B cell (primary cell): Measurements from ENCODE around the gene SETD9. TPM values are rescaled to one million over a fixed set of nuclear protein-coding genes. Genes with fewer than 3 reads are reported as not detected.

Experiments
- ATAC-seq: fragments of 200-7000 bp; cut with Tn5 transposase; one replicate; pipeline ENCODE4 v1.10.0; 2021; ENCODE audit warnings: low read depth, mild to moderate bottlenecking, moderate number of reproducible peaks, moderate library complexity
- CTCF ChIA-PET: fragments of 350-600 bp; sonication (Branson Sonifier 250); formaldehyde crosslinking; loops from one replicate; lab custom pipeline; 2021; ENCODE audit warnings: antibody characterized with exemption, inconsistent platforms; lab: Charles Lee
- POLR2A ChIA-PET: fragments of 350-600 bp; sonication (Branson Sonifier 250); formaldehyde crosslinking; loops from one replicate; lab custom pipeline; 2021; ENCODE audit warnings: antibody characterized with exemption; lab: Charles Lee
- DNase-seq: peaks from one replicate; pipeline ENCODE4 v3.0.0; 2013
- H2AFZ ChIP-seq: 2 replicates; pipeline ENCODE4 v1.6.1; 2012; ENCODE audit warnings: mild to moderate bottlenecking, low read depth, low read length; ENCODE audit not compliant: insufficient read depth, poor library complexity, severe bottlenecking
- H3K27ac ChIP-seq, 2 donors: 1 replicate in 1 of 2; 2 replicates in 1 of 2; pipeline ENCODE4 v1.5.1; 2012 to 2013; ENCODE audit warnings: low read length in 2 of 2, mild to moderate bottlenecking in 2 of 2, moderate library complexity in 1 of 2
- H3K27me3 ChIP-seq, 4 experiments: fragments of 200-600 bp in 1 of 4; sonication (generic) in 1 of 4; replicated peaks in 1 of 4; 1 replicate in 2 of 4; 2 replicates in 2 of 4; pipeline versions ENCODE4 v1.6.1 to v1.7.0; 2013 to 2016; ENCODE audit warnings: low read length in 3 of 4, mild to moderate bottlenecking in 2 of 4, mixed read lengths in 1 of 4, moderate library complexity in 1 of 4; ENCODE audit not compliant: insufficient read depth in 4 of 4, control insufficient read depth in 3 of 4; ENCODE audit errors: control extremely low read depth in 1 of 4
- H3K36me3 ChIP-seq, 2 experiments: replicated peaks in 1 of 2; 1 replicate in 1 of 2; 2 replicates in 1 of 2; pipeline versions ENCODE4 v1.6.1 to v1.7.1; 2013; ENCODE audit warnings: low read length in 1 of 2; ENCODE audit not compliant: insufficient read depth in 2 of 2, control insufficient read depth in 1 of 2; ENCODE audit errors: control extremely low read depth in 1 of 2, extremely low read depth in 1 of 2
- H3K4me1 ChIP-seq, 2 donors: fragments of 200-600 bp in 1 of 2; sonication (generic) in 1 of 2; 1 replicate in 1 of 2; 2 replicates in 1 of 2; pipeline versions ENCODE4 v1.5.1 to v1.6.1; 2013 to 2017; ENCODE audit warnings: low read length in 2 of 2; ENCODE audit not compliant: control insufficient read depth in 2 of 2, insufficient read depth in 2 of 2
- H3K4me2 ChIP-seq: replicated peaks from 2 replicates; pipeline ENCODE3; 2012; ENCODE audit warnings: mild to moderate bottlenecking, low read depth, low read length; ENCODE audit not compliant: poor library complexity, severe bottlenecking
- H3K4me3 ChIP-seq, 5 experiments: fragments of 200-600 bp in 1 of 5; sonication (generic) in 1 of 5; 1 replicate in 3 of 5; 2 replicates in 2 of 5; pipeline versions ENCODE4 v1.5.1 to v1.7.0; 2011 to 2016; ENCODE audit warnings: low read length in 4 of 5, mild to moderate bottlenecking in 4 of 5, low read depth in 2 of 5, control low read depth in 1 of 5, moderate library complexity in 1 of 5; ENCODE audit not compliant: insufficient read depth in 1 of 5; ENCODE audit errors: control extremely low read depth in 1 of 5, extremely low read depth in 1 of 5
- H3K79me2 ChIP-seq: fragments of 200-600 bp; sonication (generic); one replicate; pipeline ENCODE4 v1.6.0; 2016; ENCODE audit warnings: low read length; ENCODE audit not compliant: control insufficient read depth, insufficient read depth
- H3K9ac ChIP-seq: fragments of 200-600 bp; sonication (generic); 2 replicates; pipeline ENCODE4 v1.6.1; 2017; ENCODE audit warnings: mild to moderate bottlenecking, low read length, moderate library complexity
- H3K9me3 ChIP-seq, 3 donors: one replicate each; pipeline versions ENCODE4 v1.6.1 to v1.7.1; 2013; ENCODE audit warnings: low read length in 2 of 3; ENCODE audit not compliant: control insufficient read depth in 2 of 3, insufficient read depth in 1 of 3; ENCODE audit errors: control extremely low read depth in 1 of 3
- H4K20me1 ChIP-seq: 2 replicates; pipeline ENCODE4 v1.6.0; 2012; ENCODE audit warnings: mild to moderate bottlenecking, low read length; ENCODE audit not compliant: insufficient read depth, control insufficient read depth, poor library complexity, severe bottlenecking
- H3K27ac Mint-ChIP-seq: one replicate; pipeline ENCODE4 v1.8.0; 2021; ENCODE audit warnings: mixed read lengths
- H3K27me3 Mint-ChIP-seq: one replicate; pipeline ENCODE4 v1.8.0; 2021; ENCODE audit warnings: mixed read lengths
- H3K4me1 Mint-ChIP-seq: one replicate; pipeline ENCODE4 v1.8.0; 2021; ENCODE audit warnings: mixed read lengths
- H3K4me3 Mint-ChIP-seq: one replicate; pipeline ENCODE4 v1.8.0; 2021; ENCODE audit warnings: mixed read lengths
- H3K9me3 Mint-ChIP-seq: one replicate; pipeline ENCODE4 v1.8.0; 2022; ENCODE audit warnings: mixed read lengths; ENCODE audit not compliant: insufficient read depth
- CTCF ChIP-seq: fragments of 200-600 bp; IDR thresholded peaks from one replicate; pipeline ENCODE4 v1.8.0; 2022; ENCODE audit warnings: antibody characterized with exemption, mild to moderate bottlenecking
- EZH2 ChIP-seq: IDR thresholded peaks from 2 replicates; pipeline ENCODE4 v1.6.1; 2012; ENCODE audit warnings: borderline replicate concordance, low read depth, mild to moderate bottlenecking, moderate library complexity, low read length; ENCODE audit not compliant: insufficient read depth, poor library complexity, severe bottlenecking
- WGBS: methylation state at CpG from one replicate; pipeline ENCODE4 v1.1.5; 2013; ENCODE audit warnings: missing lambda C conversion rate; ENCODE audit not compliant: insufficient coverage; 5-methylcytosine and 5-hydroxymethylcytosine counted together
- intact Hi-C: fragments of 100-400 bp; cut with micrococcal nuclease; formaldehyde crosslinking; loops from one replicate; pipeline ENCODE4 v1.10.0; 2022
- polyA plus RNA-seq: library from polyadenylated mRNA; depleted of rRNA; stranded (reverse); fragments of >200 nt; gene quantifications from 2 replicates; pipeline ENCODE4 v1.2.3, GENCODE V29; 2012
- total RNA-seq, 2 donors: library from RNA; stranded (reverse); fragments of 120-200 nt in 1 of 2; gene quantifications; 1 replicate in 1 of 2; 2 replicates in 1 of 2; pipeline versions ENCODE4 v1.2.3 to v1.2.4, GENCODE V29; 2013 to 2022

The SETD9 gene
- total and polyA plus RNA-seq, 2 donors (not counting 1 experiment from before 2014, with no cell fraction given) = 5.0 to 7.2 TPM

GRCh38 chr5:56893251-56893951 is 16.0 kb upstream of the SETD9 start:
- Histone ChIP-seq H3K4me3 (no peak overlapping the region), H4K20me1 (peaks cover 5% of the 10 kb centered on the region), H3K4me1 (peaks cover 7 to 9% of the 10 kb centered on the region in 2 donors), H3K27me3 (no peaks in the 10 kb centered on the region), H3K79me2 (no peaks in the 10 kb centered on the region), H3K4me2 (no peak overlapping the region), H2AFZ (no peak overlapping the region), H3K27ac (peak overlapping the region in 1 of 2 donors; percentile 40), H3K9ac (no peak overlapping the region), H3K36me3 (peaks cover 13 to 57% of the 10 kb centered on the region in 2 experiments), H3K9me3 (no peaks in the 10 kb centered on the region)
- H3K9me3 Mint-ChIP-seq = no peaks in the 10 kb centered on the region
- ChIA-PET CTCF (interaction anchor here (0.7 to 1.7 kb wide), 7 partner anchors 9 to 629 kb away, joined by 3 to 5 read pairs (median 4); no protein-coding TSS in a partner anchor), POLR2A (no interaction called here)
- TF ChIP-seq EZH2 (no peak), CTCF (no peak)
- DNase-seq (no peak), ATAC-seq (no peak)
- H3K4me1 Mint-ChIP-seq = peaks cover 13% of the 10 kb centered on the region
- 58% methylated on average over 5 of the region's 5 CpGs for WGBS
- no peak overlapping the region for H3K4me3 Mint-ChIP-seq
- H3K27ac Mint-ChIP-seq = peak overlapping the region; percentile 39
- intact Hi-C loops = no loop called here
- H3K27me3 Mint-ChIP-seq = no peaks in the 10 kb centered on the region

- POLR2A ChIA-PET = no interaction called here
- H3K27ac Mint-ChIP-seq = no peak overlapping the region
- CTCF ChIA-PET = interaction anchor here (0.7 to 8.6 kb wide), 8 partner anchors 18 to 632 kb away, joined by 3 to 138 read pairs (median 4); no protein-coding TSS in a partner anchor
Observed at GRCh38 chr5:56896763-56897162, 12.6 kb upstream of the SETD9 start.

More at GRCh38 chr5:56896763-56897162, 12.6 kb upstream of the SETD9 start:
- Histone ChIP-seq H3K4me2 (no peak overlapping the region), H3K9me3 (no peaks in the 10 kb centered on the region), H3K4me3 (no peak overlapping the region), H3K79me2 (no peaks in the 10 kb centered on the region), H4K20me1 (peaks cover 5% of the 10 kb centered on the region), H2AFZ (no peak overlapping the region), H3K4me1 (peaks cover 11 to 17% of the 10 kb centered on the region in 2 donors), H3K9ac (no peak overlapping the region), H3K27me3 (no peaks in the 10 kb centered on the region), H3K36me3 (peaks cover 3 to 30% of the 10 kb centered on the region in 2 experiments), H3K27ac (peak overlapping the region in 1 of 2 donors; percentile 18)
- intact Hi-C loops = no loop called here
- Mint-ChIP-seq H3K4me1 (peaks cover 13% of the 10 kb centered on the region), H3K27me3 (no peaks in the 10 kb centered on the region), H3K9me3 (no peaks in the 10 kb centered on the region), H3K4me3 (no peak overlapping the region)
- WGBS = 100% methylated on average over 2 of the region's 4 CpGs
- DNase-seq (no peak), ATAC-seq (no peak)
- TF ChIP-seq EZH2 (no peak), CTCF (no peak)
